ENCODE results near the gene ZNFX1.

ZNFX1 gene

DNA sequence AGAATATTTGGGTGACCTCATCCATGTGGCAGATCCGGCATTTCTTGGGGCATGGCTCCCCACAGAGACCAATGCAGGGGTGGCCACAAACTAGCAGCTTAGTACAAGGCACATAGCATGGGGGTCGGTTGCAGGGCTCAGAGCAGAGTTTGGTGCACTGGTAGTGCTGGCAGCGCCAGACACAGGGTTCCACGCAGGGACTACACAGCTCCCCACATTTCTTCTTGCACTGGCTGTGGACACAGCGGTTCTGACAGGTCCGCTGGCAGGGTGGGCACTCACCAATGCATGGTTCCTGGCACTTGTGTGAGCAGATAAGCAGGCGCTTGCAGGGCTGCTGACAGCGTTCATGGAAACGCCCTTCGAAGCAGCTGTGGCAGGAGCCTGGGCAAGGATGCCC is 29.6 kb downstream of the ZNFX1 start:
- TF ChIP-seq, protein P1, sequence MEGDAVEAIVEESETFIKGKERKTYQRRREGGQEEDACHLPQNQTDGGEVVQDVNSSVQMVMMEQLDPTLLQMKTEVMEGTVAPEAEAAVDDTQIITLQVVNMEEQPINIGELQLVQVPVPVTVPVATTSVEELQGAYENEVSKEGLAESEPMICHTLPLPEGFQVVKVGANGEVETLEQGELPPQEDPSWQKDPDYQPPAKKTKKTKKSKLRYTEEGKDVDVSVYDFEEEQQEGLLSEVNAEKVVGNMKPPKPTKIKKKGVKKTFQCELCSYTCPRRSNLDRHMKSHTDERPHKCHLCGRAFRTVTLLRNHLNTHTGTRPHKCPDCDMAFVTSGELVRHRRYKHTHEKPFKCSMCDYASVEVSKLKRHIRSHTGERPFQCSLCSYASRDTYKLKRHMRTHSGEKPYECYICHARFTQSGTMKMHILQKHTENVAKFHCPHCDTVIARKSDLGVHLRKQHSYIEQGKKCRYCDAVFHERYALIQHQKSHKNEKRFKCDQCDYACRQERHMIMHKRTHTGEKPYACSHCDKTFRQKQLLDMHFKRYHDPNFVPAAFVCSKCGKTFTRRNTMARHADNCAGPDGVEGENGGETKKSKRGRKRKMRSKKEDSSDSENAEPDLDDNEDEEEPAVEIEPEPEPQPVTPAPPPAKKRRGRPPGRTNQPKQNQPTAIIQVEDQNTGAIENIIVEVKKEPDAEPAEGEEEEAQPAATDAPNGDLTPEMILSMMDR (conservative IDR thresholded peaks at IDR 0.05; ENCODE audit: low read depth, low read length): no peak
- no peak for DNase-seq (ENCODE audit: low read depth)
- H3K4me3 ChIP-seq (ENCODE audit: low read depth, low read length): no peak overlapping the region

DNA sequence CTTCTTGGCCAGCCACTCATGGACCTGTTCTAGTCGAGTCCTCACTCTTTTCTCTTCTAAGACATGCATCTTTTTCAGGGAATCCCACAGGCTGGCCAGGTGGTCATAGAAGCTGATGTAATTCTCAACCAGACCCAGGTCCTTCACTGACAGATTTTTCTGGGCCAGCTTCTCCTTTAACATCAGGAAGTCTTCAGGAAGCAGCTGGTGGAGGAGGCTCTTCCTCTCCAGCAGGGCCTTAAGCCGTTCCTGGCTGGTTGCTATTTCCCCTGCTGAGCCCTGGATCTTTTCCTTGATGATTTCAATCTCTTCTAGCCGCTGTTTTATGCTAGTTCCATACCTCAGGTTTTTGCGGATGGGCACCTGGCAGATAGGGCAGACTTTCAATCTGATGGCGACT is 30.1 kb downstream of the ZNFX1 start:
- no peak for DNase-seq (ENCODE audit: low read depth)
- TF ChIP-seq, protein P1 (conservative IDR thresholded peaks at IDR 0.05; ENCODE audit: low read depth, low read length): no peak
- H3K4me3 ChIP-seq (ENCODE audit: low read depth, low read length): no peak overlapping the region

DNA sequence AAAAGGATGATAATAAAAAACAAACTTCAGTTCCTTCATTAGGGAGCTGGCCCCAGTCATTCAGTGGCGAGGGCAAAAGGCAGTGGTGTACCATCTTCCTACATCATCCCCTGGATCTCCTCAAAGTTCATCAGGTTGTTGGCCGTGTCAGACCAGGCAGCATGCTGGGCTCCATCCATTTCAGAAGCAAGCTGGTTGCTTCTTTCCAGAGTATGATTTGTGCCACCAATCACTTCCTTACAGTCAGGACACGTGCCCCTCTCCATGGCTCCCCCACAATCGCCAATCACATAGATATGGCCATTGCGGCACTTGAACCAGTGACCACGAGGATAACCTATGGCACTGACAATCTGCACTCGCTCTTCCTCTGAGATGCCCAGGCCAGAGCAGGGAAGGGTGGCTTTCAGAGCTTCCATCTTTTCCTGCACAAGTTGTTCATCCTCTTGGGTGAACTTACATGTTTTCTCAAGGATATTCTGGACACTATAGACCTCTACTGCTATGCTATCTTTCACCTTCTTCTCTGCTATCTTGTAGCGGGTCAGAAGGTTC is 30.6 kb downstream of the ZNFX1 start:
- H3K4me3 ChIP-seq (ENCODE audit: low read depth, low read length): no peak overlapping the region
- no peak for DNase-seq (ENCODE audit: low read depth)
- TF ChIP-seq, protein P1 (conservative IDR thresholded peaks at IDR 0.05; ENCODE audit: low read depth, low read length): no peak

DNA sequence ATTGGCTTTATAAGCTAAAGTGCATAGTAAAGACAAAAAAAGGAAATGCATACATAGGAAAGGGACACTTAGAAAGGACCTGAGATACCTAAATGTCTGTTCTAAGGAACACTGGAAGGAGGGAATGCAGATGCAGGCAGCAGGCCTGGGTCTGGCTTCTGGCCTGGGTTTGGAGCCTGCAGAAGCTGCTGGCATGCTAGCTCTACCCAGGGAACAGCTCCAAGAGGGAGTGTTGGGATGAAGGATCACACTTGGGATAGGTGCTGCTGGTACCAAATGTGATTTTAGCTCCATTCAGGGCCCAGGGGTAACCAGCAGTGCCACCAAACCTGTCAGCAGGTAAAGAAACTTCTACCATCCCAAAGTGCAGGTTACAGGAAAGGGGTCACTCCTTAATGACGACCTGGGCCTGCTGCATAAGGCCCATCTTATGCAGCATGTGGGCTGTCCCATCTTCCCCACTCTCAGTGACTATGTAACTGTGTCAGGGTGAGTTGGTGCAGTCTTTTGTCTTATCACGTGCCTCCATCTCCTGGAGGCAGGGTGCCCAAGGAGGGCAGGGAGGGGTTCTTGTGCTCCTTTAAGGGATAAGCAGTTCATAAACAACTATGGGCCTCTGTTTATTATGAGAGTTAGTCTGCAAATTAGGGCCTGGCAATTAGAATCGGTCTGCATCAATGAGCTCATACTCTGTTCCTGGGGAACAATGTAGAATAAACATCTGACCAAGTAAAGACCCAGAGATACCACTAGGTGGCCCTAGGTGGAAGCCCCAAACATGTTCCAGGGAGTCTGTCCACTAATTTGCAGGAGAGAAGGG is 31.7 kb downstream of the ZNFX1 start:
- H3K4me3 ChIP-seq (ENCODE audit: low read depth, low read length): no peak overlapping the region
- DNase-seq (ENCODE audit: low read depth): peak; percentile 78
- TF ChIP-seq, protein P1 (conservative IDR thresholded peaks at IDR 0.05; ENCODE audit: low read depth, low read length): peak; percentile 80

DNA sequence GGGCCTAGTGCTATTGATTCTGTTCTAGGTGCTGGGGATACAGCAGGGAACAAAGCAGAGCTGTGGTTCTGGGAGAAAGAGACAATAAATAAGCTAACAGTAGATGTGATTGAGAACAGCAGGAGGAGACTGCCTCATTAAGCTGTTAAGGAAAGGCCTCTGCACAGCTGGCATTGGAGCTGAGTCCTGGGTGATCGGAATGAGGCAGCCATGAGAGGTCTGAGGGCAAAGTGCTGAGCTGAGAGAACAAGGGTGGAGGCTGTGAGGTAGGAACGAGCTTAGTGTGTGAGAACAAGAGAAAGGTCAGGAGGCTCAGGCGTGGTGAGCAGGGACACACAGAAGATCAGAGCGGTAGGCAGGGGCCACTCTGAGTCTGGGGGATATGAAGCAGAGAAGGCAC is 40.3 kb downstream of the ZNFX1 start:
- no peak overlapping the region for H3K4me3 ChIP-seq (ENCODE audit: low read depth, low read length)
- TF ChIP-seq, protein P1 (conservative IDR thresholded peaks at IDR 0.05; ENCODE audit: low read depth, low read length): no peak
- DNase-seq (ENCODE audit: low read depth): no peak

DNA sequence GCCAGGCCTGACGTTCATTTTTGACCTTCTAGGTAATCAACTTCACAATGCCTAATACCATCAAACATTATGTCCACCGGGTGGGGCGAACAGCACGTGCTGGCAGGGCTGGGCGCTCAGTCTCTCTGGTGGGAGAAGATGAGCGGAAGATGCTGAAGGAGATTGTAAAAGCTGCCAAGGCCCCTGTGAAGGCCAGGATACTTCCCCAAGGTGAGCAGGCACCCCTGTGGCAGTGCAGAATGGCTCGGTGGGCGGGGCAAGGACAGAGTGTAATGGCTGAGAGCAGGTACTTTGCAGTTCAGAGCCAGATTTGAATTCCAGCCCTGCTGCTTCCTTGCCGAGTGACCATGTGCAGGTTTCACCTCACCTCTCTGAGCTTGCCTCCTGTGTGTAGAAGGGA is 41.6 kb downstream of the ZNFX1 start:
- DNase-seq (ENCODE audit: low read depth): no peak
- H3K4me3 ChIP-seq (ENCODE audit: low read depth, low read length): no peak overlapping the region
- TF ChIP-seq, protein P1 (conservative IDR thresholded peaks at IDR 0.05; ENCODE audit: low read depth, low read length): no peak

DNA sequence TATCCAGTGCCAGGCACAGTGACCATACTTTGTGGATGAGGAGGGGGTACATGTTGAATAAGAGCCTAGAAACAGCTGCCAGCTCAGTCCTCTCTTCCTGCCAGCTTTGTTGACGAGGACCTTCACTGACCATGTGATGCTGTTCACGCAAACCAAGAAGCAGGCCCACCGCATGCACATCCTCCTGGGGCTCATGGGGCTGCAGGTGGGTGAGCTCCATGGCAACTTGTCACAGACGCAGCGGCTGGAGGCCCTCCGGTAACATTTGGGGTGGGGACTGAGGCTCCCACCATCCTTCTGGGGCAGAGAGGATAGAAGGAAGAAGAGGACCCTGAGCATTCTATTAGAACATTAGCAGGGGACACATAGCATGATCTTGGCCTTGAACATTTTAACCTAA is 43.0 kb downstream of the ZNFX1 start:
- H3K4me3 ChIP-seq (ENCODE audit: low read depth, low read length): no peak overlapping the region
- no peak for DNase-seq (ENCODE audit: low read depth)
- TF ChIP-seq, protein P1 (conservative IDR thresholded peaks at IDR 0.05; ENCODE audit: low read depth, low read length): no peak

Measured in choroid plexus epithelial cell (primary cell).